ENCODE measurements around the gene KCND2.
"Not testable (repeated sequence)": the region's sequence is repeated elsewhere in the genome, so short reads cannot be mapped to it uniquely, and the experiment has no call there.

Gene KCND2

DNA sequence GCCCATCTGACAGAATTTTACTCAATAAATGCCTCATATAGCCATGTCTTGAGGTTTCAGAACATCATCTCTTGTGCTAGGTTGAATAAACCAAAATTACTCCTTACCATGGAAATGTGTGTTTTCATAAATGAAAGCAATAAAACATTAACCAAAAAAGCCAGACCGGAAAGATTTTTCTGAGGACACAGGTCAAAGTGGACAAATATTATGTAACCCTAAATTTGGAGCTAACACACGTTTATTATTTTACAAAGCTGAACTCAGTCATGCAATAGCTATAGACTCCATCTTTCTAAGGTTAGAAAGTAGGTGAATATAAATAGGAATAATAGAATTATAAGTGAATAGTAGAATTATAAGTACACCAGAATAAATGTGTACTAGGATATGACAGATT lies 315.9 kb downstream of the KCND2 start:
- DNase-seq = no peak

DNA sequence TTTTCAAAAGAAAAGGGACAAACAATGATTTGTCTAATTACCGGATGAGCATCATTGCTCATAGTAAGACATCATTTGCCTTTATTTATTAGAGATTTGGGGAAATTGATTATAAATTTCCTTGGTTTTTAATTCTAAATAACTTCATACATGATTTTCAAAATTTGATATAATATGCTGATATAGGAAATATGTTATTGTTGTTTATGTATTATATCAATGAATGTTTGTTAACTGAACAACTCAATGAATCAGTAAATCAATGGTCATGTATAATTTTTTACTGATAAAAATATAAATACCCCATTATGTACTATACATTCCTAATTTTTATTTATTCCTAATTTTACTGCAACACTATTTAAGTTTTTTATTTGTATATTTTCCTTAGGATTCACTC lies 327.6 kb downstream of the KCND2 start:
- DNase-seq = no peak

DNA sequence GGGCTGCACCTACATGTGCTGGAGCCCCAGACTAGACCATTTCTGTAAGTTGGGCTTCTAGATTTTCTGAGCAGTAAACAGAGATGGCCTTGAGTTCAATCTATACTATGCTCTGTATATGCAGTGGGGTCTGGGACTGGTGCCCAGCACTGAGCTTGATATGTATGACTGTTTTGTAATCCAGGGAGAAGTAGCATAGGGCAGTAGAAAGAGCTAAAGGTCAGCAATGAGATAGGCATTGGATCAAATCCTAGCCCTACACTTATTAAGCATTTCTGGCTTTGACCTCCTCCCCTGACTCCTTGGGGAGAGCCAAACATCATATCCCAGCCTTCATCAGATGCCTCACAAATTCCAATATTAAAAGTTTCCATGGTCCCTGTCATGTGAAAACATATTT lies 330.4 kb downstream of the KCND2 start:
- no peak for DNase-seq

DNA sequence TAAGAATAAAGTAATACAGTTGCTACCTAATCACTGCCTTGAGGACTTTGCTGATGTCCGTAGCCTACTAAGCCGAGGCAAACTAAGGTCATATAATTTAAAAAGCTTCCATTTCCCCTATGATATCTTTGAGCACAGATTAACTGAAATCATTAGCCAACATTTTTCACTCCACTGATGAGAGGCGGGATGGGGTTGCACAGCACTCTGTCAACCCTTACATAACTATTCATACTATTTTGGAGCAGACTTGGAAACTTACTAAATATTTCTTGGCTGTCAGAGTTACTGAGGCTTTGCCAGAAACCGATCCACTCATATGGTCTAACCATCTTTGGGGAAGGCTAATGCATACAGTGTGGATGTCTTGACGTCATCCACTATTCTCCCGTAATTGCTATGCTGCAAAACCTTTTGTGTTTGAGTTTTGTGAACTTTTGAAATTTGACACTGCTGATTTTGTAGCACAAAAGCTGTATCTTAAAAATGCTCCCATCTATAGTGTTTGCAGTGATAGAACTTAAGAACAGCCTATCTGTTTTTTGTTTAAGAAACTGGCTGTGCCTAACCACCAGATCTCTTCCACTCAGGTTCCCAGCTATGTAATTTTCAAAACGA lies 336.3 kb downstream of the KCND2 start:
- no peak for DNase-seq

DNA sequence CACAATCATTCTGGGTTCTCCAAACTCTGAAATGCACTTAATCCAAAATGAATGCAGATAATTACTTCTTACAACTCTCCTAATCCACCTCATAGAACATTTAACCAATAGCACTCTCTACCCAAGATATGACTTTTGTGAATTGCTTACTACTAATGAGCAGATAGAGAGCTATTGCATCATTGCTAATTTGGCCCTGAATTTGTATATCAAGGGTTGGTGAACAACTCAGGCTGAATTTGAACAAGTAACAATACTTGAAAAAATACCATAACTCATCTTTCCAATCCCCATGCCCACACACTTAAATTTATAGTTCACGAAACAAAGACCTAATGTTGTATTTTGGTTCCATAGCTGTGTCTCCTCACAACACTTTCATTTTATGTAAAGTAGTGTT lies 339.0 kb downstream of the KCND2 start:
- DNase-seq = no peak

DNA sequence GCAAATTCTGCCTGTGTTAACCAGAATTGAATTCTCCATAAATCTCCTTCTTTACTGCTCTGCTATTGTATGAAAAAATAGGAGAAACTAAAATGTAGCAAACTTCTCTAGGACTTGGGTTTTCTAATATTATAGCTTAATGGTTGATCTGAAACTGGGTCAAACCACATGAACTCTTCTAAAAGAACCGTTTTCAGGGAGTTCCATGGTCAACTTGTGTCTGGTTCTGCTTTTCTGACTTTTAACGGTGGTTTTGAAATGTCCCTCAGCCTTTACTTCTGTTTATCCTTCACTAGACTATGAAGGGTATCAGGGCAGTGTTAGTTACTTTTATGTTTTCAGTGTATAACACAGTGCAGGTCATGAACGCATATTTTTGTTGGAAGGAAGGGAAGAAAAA lies 342.7 kb downstream of the KCND2 start:
- DNase-seq = no peak

DNA sequence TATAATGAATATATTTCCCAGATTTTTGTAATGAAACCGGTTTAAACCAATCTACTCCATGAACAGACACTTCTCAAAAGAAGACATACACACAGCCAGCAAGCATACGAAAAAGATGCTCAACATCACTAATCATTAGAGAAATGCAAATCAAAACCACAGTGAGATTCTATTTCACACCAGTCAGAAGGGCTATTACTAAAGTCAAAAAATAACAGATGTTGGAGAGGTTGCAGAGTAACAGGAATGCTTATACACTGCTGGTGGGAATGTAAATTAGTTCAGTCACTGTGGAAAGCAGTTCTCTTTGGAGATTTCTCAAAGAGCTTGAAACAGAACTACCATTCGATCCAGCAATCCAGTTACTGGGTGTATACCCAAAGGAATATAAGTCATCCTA lies 344.3 kb downstream of the KCND2 start:
- DNase-seq = no peak

DNA sequence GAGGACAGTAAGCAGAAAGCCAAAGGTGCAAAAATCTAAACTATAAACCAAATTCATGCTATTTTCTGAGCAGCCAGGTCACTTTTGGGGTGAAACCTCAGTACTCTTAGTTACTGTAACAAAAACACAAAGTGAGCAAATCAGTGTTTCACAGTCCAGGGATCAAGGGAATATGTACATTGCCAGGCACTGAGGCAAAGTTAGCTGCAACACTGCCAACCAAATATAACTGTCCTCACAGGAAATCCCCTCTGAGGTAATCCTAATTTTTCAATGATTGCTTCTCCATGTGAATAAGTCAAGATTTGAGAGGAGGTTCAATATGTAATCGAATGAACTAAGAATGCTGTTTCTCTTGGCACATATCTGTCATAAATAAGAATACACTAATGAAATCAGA lies 355.3 kb downstream of the KCND2 start:
- DNase-seq = no peak

DNA sequence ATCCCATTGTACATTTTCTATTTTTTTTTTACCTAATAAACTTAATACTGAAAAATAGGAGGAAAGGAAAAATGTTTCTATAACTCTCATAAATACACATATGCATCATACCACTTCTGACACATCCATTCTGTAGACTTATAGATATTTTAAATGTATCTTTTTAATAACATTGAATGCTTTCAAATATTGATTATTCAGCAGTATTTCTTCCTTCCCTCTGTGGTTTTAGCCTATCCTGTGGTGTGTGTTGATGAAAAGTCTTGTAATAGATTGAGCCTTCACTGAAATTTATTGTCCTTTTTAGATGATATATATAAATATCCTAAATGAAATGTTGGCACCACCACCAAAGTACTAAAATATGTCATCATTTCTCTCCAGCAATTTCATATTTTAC lies 366.9 kb downstream of the KCND2 start:
- no peak for DNase-seq

DNA sequence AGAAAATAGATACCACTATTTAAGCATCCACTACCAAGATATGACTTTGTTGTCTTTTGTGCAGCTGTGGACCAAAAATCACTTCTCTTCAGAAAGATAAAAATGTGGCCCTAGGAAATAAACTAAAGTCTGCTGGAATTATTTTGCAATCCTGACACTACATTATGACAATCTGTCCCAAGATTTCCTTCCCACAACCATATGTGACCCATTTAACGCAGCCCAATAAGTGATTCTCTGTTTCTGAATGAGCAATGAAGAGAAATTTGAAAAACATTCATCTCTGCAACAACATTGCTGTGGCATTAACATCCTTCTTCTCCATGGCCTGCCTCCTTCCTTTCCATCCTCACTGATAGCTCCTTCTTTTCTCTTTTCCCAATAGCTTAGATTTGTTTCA lies 373.0 kb downstream of the KCND2 start:
- no peak for DNase-seq

DNA sequence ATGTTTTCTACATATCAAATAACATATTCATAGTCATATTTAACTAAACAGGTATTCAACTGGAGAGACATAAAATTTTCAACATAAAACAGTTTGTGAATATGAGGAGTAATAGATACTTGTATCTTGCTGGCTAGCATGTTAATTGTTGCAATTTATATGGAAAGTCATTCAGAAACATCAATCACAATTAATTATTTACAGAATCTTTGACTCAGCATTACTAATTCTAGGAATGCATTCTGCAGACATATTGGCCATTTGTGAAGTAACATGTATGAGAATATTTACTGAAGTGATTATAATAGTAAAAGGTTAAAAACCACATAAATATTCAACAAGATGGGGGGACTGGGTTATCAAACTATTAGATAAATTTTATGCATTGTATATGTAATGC lies 381.3 kb downstream of the KCND2 start:
- no peak for DNase-seq

DNA sequence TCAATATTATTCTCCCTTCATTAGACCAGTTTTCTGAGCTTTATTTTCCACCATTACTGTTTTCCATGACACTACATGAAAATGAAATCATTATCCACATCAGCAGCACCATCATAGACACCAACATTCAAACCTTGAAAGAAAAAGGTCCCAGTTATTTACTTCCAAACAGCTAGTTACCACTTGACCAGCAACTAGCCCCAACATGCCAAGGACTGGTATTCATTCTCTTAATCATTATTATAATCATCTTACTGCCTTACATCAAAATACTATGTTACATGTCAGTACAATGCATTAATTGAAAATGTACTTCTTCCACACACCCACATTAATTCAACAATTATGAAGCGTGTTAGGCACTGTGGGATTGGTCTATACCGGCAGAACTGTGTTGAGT lies 385.5 kb downstream of the KCND2 start:
- no peak for DNase-seq

DNA sequence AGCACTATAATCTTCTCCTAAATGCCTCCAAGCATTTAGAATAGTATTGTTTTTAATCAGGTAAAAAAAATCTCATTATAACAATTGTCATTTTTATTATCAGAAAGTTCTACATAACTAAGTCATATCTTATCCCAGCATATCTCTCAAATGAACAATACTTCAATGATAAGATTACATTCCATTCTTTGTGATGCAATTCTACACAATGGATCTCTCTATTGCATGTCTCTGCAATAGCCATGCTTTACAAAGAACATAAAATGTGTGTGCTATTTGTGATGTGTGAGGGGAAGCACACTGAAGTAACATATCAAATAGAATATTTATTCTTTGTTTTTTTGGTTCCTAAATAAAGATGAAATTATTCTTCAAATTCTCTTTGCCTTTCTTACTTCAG lies 389.3 kb downstream of the KCND2 start:
- DNase-seq = no peak

DNA sequence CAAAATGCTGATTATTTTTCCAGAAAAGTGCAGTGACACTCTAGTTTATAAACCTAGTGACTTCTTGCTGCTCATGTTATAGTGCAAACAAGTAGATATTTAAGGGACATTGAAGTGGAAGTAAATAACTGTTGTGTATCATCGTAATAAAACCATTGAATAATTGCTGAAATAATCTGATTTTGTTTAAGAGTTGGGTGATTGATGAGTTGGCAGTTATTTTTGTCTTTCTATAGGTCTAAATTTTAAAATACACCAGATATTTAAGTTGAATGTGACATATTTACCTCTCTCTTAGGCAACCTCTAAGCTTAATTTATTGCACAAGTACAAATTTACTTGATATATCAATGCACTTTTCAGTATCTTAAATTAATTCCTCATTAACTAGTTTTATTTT lies 392.1 kb downstream of the KCND2 start:
- DNase-seq = no peak

DNA sequence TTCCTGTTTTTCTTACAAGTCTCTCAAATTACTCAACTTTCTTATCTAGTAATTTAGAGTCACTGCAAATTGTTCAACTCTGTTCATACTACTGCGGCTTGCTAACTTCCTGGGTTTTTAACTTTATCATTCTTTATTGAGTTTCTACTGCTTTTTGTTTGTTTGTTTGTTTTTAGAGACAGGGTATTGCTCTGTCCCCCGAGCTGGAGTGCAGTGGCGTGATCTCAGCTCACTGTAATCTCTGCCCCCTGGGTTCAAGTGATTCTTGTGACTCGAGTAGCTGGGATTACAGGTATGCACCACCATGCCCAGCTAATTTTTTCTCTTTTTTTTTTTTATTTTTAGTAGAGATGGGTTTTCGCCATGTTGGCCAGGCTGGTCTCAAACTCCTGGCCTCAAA lies 402.1 kb downstream of the KCND2 start:
- DNase-seq = no peak

DNA sequence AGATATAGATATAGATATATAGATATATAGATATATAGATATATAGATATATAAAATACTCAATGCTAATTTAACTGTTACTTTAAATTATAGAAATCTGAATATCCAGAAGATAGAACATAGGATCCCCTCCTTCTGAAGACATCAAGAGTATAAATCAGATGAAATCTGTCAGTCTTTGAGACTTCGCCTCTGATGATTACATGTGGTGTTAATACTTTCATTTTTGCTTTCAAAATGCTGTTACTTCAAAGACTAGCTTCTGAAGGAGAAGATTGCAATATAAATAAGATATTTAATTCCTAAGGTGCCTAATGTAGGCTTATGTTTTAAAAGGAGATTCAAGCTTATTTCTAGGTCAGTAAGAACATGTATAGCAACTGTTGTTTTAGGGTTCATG lies 404.6 kb downstream of the KCND2 start:
- no peak for DNase-seq

DNA sequence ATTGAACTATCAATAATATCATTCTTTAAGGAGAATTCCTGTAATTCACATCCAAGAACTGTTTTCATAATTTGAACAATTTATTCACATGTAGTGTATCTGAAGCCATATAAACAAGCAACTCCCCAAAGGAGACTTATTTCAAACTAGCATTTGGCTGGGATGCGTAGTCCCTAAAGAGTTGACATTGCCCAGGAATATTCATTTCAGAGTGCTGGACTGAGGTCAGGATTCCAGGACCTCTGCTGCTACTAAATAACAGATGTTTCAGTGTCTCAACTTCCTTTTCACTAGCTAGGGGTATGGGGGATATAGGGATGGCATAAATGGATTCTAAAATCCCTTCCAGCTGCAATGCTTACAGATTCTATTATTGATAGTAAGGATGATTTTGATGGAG lies 408.0 kb downstream of the KCND2 start:
- no peak for DNase-seq

DNA sequence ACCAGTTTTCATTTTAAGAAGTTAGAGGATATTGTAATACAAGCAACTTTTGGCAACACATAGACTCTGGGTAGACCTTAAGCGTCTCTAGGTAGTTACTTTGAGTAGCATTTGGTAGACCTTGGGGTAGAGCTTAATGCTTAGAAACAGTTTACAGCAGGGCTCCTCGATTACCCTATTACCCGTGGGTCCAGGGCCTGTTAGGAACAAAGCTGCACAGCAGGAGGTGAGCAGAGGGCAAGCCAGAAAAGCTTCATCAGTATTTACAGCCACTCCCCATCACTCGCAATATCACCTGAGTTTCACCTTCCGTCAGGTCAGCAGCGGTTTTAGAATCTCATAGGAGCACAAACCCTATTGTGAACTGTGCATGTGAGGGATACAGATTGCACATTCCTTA lies 411.5 kb downstream of the KCND2 start:
- no peak for DNase-seq

DNA sequence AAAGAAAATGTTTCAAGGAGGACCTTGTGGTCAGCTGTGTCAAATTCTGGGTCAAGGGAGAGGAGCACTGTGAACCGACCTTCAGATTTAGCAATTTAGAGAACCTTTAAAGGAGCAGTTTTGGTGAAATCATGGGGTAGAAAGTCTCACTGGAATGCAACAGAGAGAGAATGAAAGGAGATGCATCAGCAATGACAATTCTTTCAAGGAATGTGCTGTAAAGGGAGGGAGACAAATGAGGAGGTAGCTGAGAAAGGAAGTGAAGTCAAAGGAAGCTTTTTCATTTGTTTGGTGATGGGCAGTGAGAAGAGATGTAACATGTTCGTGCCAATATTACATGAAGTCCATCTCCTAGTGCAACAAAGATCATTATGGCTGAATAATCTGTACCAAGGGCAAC lies 418.9 kb downstream of the KCND2 start:
- DNase-seq = no peak

DNA sequence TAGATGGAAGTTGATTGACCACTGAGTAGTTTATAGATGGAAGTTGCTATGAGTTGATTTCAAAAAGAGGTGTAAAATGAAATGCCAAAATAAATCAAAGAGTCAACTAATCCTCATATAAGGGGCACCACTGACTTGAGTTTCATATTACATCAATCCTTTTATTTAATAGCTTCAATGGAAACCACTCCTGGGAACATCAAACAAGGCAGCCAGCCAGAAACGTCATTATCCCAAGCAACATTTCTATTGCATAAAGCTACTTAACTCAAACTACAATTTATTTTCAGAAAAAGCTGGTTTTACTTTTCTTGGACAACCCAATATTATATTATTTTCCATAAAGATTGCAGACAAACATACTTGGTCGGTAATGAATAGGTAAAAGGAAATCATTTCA lies 422.9 kb downstream of the KCND2 start:
- no peak for DNase-seq

DNA sequence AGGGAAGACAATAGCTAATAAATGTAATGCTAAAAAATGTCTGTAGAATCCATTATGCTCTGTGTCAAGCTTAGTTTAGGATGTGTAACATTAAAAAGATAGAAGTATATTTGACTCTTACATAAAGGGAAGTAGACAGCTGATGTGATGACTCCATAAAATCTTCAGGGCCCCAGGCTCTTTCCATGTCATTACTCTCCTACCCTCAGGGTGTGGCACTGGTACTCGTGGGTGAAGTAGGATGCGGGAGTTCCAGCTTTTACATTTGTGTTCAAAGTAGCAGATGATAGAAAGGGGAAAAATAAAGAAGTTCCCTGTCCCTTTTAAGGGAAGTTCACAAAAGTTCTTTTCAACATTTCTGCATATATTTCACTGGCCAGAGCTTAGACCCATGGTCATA lies 427.8 kb downstream of the KCND2 start:
- no peak for DNase-seq

DNA sequence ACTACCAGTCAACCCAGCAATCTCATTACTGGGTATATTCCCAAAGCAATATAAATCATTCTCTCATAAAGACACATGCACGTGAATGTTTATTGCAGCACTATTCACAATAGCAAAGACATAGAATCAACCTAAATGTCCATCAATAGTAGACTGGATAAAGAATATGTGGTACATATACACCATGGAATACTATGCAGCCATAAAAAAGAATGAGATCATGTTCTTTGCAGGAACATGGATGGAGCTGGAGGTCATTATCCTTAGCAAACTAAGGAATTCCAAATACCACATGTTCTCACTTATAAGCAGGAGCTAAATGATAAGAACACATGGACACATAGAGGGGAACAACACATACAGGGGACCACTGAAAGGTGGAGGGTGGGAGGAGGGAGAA lies 429.4 kb downstream of the KCND2 start:
- DNase-seq = not testable (repeated sequence)

DNA sequence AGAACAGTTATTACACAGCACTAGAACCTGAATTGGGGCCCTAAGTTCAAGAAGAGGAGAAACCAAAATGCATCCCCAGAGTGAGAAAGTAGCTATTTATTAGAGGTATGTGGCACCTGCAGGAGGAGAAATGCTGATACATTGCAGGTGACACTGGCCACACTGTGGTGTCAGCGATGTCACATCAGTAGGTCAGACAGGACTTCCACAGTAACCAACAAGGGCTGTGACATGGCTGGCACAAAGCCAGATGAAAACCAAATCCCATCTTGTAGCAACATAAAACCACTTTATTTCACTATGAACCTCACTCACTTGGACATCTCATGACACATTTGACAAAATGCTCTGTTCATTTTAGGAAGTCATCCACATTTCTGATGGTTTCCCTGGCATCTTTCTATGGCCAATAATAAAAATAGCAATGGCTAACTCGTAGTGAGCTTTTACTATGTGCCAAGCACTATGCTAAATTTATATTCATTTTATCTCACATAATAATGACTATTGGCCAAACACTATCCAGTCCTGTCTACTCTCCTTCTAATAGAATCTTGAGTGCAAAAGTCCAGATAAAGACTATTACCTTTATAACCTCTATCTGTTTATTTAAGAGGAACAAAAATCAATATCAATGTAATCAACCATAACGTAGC lies 430.7 kb downstream of the KCND2 start:
- DNase-seq = no peak

DNA sequence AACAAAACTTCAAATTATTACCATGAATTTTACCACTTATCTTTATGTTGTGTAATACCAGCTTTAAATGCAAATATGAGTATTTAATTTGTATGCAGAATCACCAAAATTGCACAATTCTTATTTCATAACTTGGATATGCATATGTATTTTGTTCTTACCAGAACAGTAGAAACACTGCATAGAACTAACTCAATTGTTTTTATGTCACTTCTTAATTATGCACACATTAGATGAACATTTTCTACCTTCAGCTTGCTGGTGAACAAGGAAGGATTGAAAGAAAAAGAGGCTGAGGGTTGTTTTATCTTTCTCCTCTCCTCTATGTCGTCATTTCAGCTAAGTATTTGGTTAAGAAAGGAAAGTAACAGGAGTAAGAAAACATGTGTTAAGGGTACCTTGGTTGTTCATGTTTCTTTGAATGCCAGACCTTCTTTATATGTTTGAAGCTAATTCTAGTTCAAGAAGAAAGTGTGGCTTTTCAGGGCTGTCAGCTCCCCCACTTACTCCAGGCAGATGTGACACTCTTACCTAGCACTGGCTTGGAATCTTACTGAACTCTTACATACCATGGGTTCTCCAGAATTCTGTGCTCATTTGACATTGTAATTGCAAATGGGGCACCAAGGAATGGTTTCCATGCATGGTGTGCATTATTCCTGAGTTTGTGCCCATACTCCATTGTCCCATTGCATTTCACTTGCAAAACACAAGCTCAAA lies 436.4 kb downstream of the KCND2 start:
- no peak for DNase-seq

DNA sequence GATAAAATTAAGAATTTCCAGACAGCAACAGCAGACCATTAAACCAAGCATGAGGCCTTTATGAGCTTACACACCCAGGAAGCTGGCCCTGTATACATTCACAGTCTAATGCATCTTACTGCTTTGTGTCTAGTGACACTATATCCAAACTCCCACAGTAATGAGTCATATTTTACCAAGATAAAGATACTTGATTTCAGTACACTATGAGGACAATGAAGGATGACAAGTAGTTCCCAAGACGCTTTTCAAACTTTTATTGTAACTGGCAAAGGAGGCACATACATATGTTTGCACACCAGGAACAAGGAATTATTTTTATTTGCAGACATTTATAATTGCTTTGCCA lies 437.0 kb downstream of the KCND2 start:
- no peak for DNase-seq
